Fibroblast of mammary gland (primary cell): ENCODE results near the gene CKAP2L.
A peak's percentile ranks its signal among the peaks of the same experiment; 100 is the strongest.

ENCODE experiments used
- DNase-seq: peaks from one replicate; pipeline ENCODE4 v3.0.0-alpha.2; 2010; ENCODE audit warnings: low read depth
- H3K4me3 ChIP-seq: 2 replicates; pipeline ENCODE4 v1.5.1; 2011; ENCODE audit warnings: low read depth, mild to moderate bottlenecking, low read length, moderate library complexity; ENCODE audit not compliant: control insufficient read depth
- CTCF ChIP-seq: conservative IDR thresholded peaks from 2 replicates; pipeline ENCODE4 v1.5.1; 2011; ENCODE audit warnings: low read depth, low read length, inconsistent platforms; ENCODE audit not compliant: control insufficient read depth, insufficient read depth

The CKAP2L gene

GRCh38 chr2:112776113-112776512 is 11.7 kb upstream of the CKAP2L start:
- H3K4me3 ChIP-seq: no peak overlapping the region
- no peak for TF ChIP-seq CTCF
- no peak for DNase-seq

GRCh38 chr2:112774536-112775285 is 10.3 kb upstream of the CKAP2L start:
- H3K4me3 ChIP-seq: no peak overlapping the region
- TF ChIP-seq CTCF: no peak
- DNase-seq: no peak

- H3K4me3 ChIP-seq: no peak overlapping the region
- DNase-seq: no peak
- no peak for TF ChIP-seq CTCF
Observed at GRCh38 chr2:112773556-112773955, 9.1 kb upstream of the CKAP2L start.

GRCh38 chr2:112772911-112773475 is 8.6 kb upstream of the CKAP2L start:
- no peak for TF ChIP-seq CTCF

GRCh38 chr2:112772322-112772721 is 7.9 kb upstream of the CKAP2L start:
- DNase-seq: no peak
- no peak overlapping the region for H3K4me3 ChIP-seq
- no peak for TF ChIP-seq CTCF

More at GRCh38 chr2:112772911-112773475, 8.6 kb upstream of the CKAP2L start:
- H3K4me3 ChIP-seq: no peak overlapping the region
- DNase-seq: no peak

- peak; percentile 34 for TF ChIP-seq CTCF
- no peak overlapping the region for H3K4me3 ChIP-seq
- peak; percentile 63 for DNase-seq
Observed at GRCh38 chr2:112768432-112768831, 4.0 kb upstream of the CKAP2L start.
